ENCODE measurements around the gene HCK. TPM values are rescaled to one million over a fixed set of nuclear protein-coding genes. Genes with fewer than 3 reads are reported as not detected.

HCK gene
- total RNA-seq, 5 donors from 2014 or later (not counting 1 experiment from before 2014, with no cell fraction given): 0.29 to 1.5 (median 0.73) TPM

GRCh38 chr20:32144898-32145662 is 93.0 kb downstream of the HCK start:
- no peak overlapping the region for H3K4me3 Mint-ChIP-seq

GRCh38 chr20:32149566-32150170 is 97.6 kb downstream of the HCK start:
- Mint-ChIP-seq H3K4me1 (no peaks in the 10 kb centered on the region), H3K4me3 (no peak overlapping the region), H3K27ac (no peak overlapping the region), H3K27me3 (no peaks in the 10 kb centered on the region), H3K9me3 (no peaks in the 10 kb centered on the region), H3K36me3 (peaks cover 51% of the 10 kb centered on the region)
- POLR2A ChIA-PET: no interaction called here
- whole genome bisulfite sequencing (ENCODE audit: insufficient coverage): 93% methylated on average over 6 of the region's 8 CpGs
- Histone ChIP-seq H3K4me1 (ENCODE audit: control insufficient read depth in 1 of 2, extremely low read depth in 1 of 2, insufficient read depth in 2 of 2, low read length in 2 of 2) (no peaks in the 10 kb centered on the region), H3K4me3 (ENCODE audit: control insufficient read depth in 1 of 2, extremely low read depth in 1 of 2, low read length in 1 of 2) (no peak overlapping the region), H3K27ac (ENCODE audit: low read length) (no peak overlapping the region), H3K27me3 (replicated peaks in 1 of 2; ENCODE audit: control insufficient read depth in 2 of 2, extremely low read depth in 1 of 2, insufficient read depth in 2 of 2, low read length in 1 of 2) (no peaks in the 10 kb centered on the region), H3K9me3 (no peaks in the 10 kb centered on the region), H3K36me3 (ENCODE audit: control insufficient read depth in 2 of 2, extremely low read depth in 1 of 2, insufficient read depth in 1 of 2, low read length in 1 of 2) (peaks cover 14 to 77% of the 10 kb centered on the region in 2 donors)
- no peak for DNase-seq
- ATAC-seq (replicated peaks in 1 of 4): no peak
- CTCF ChIA-PET: no interaction called here

More at GRCh38 chr20:32144898-32145662, 93.0 kb downstream of the HCK start:
- WGBS (ENCODE audit: insufficient coverage): 93% methylated on average over 6 of the region's 8 CpGs
- CTCF ChIA-PET: no interaction called here
- Mint-ChIP-seq H3K9me3 (no peaks in the 10 kb centered on the region), H3K27me3 (no peaks in the 10 kb centered on the region), H3K27ac (no peak overlapping the region), H3K4me1 (no peaks in the 10 kb centered on the region), H3K36me3 (peaks cover 58% of the 10 kb centered on the region)
- Histone ChIP-seq H3K9me3 (no peaks in the 10 kb centered on the region), H3K4me1 (ENCODE audit: control insufficient read depth in 1 of 2, extremely low read depth in 1 of 2, insufficient read depth in 2 of 2, low read length in 2 of 2) (no peaks in the 10 kb centered on the region), H3K27me3 (replicated peaks in 1 of 2; ENCODE audit: control insufficient read depth in 2 of 2, extremely low read depth in 1 of 2, insufficient read depth in 2 of 2, low read length in 1 of 2) (no peaks in the 10 kb centered on the region), H3K4me3 (ENCODE audit: control insufficient read depth in 1 of 2, extremely low read depth in 1 of 2, low read length in 1 of 2) (no peak overlapping the region), H3K27ac (ENCODE audit: low read length) (no peak overlapping the region), H3K36me3 (ENCODE audit: control insufficient read depth in 2 of 2, extremely low read depth in 1 of 2, insufficient read depth in 1 of 2, low read length in 1 of 2) (peaks cover 29 to 79% of the 10 kb centered on the region in 2 donors)
- no peak for ATAC-seq (replicated peaks in 1 of 4)
- POLR2A ChIA-PET: interaction anchor here in 1 of 2 donors (0.7 kb wide), 1 partner anchor 25 kb away, joined by 3 read pairs; no protein-coding TSS in a partner anchor
- DNase-seq: no peak

- POLR2A ChIA-PET: no interaction called here
- CTCF ChIA-PET: no interaction called here
- Histone ChIP-seq H3K9me3 (no peaks in the 10 kb centered on the region), H3K4me1 (ENCODE audit: control insufficient read depth in 1 of 2, extremely low read depth in 1 of 2, insufficient read depth in 2 of 2, low read length in 2 of 2) (no peaks in the 10 kb centered on the region), H3K27me3 (replicated peaks in 1 of 2; ENCODE audit: control insufficient read depth in 2 of 2, extremely low read depth in 1 of 2, insufficient read depth in 2 of 2, low read length in 1 of 2) (no peaks in the 10 kb centered on the region), H3K27ac (ENCODE audit: low read length) (no peak overlapping the region), H3K4me3 (ENCODE audit: control insufficient read depth in 1 of 2, extremely low read depth in 1 of 2, low read length in 1 of 2) (no peak overlapping the region), H3K36me3 (ENCODE audit: control insufficient read depth in 2 of 2, extremely low read depth in 1 of 2, insufficient read depth in 1 of 2, low read length in 1 of 2) (peaks cover 19 to 74% of the 10 kb centered on the region in 2 donors)
- H3K9me3 Mint-ChIP-seq: no peaks in the 10 kb centered on the region
- WGBS (ENCODE audit: insufficient coverage): 80% methylated on average over 1 of the region's 10 CpGs
- H3K27me3 Mint-ChIP-seq: no peaks in the 10 kb centered on the region
- DNase-seq: no peak
- no peak for ATAC-seq (replicated peaks in 1 of 4)
- H3K27ac Mint-ChIP-seq: no peak overlapping the region
- H3K4me3 Mint-ChIP-seq: no peak overlapping the region
- peaks cover 52% of the 10 kb centered on the region for H3K36me3 Mint-ChIP-seq
- peaks cover 0 to 2% (median 0%) of the 10 kb centered on the region in 3 donors for H3K4me1 Mint-ChIP-seq
These were observed 98.3 kb downstream of the HCK start for GRCh38 chr20:32150291-32150848.

Other genes starting within 250 kb of the HCK start
- not detected for gene MYLK2, start 232.9 kb upstream of the HCK start, total RNA-seq
- gene FOXS1, start 206.6 kb upstream of the HCK start, total RNA-seq: not detected
- gene DUSP15, start 181.7 kb upstream of the HCK start, total RNA-seq: not detected
- under 1 TPM in 1 of 5 donors, not detected in 4; 0.16 TPM for gene TTLL9, start 181.6 kb upstream of the HCK start, total RNA-seq
- gene PDRG1, start 100.2 kb upstream of the HCK start, total RNA-seq: 10 to 100 TPM in 3 of 5 donors, 1 to 10 TPM in 2; 7.5 to 14.5 (median 11.6) TPM
- gene XKR7, start 84.1 kb upstream of the HCK start, total RNA-seq: not detected
- not detected for gene CCM2L, start 41.8 kb upstream of the HCK start, total RNA-seq
- gene TM9SF4, start 57.5 kb downstream of the HCK start, total RNA-seq: 10 to 100 TPM; 32.6 to 42.3 (median 38.0) TPM
- gene PLAGL2, start 155.5 kb downstream of the HCK start, total RNA-seq: 10 to 100 TPM; 12.6 to 18.2 (median 16.3) TPM
- gene POFUT1, start 155.6 kb downstream of the HCK start, total RNA-seq: 10 to 100 TPM; 13.2 to 20.6 (median 17.7) TPM
- gene KIF3B, start 225.4 kb downstream of the HCK start, total RNA-seq: 10 to 100 TPM; 11.3 to 14.6 (median 13.6) TPM

Measured in T-cell (primary cell).